Activated CD4-positive, CD25-positive, alpha-beta regulatory T cell (primary cell): ENCODE data around the gene ZC3H12C.

Source experiments
- DNase-seq, 4 experiments: peaks; one replicate each; lab custom pipeline; 2025; lab: John Stamatoyannopoulos, UW

ZC3H12C gene

GRCh38 chr11:110077346-110077745, 15.8 kb upstream of the ZC3H12C start:
- DNase-seq, result no peak

GRCh38 chr11:110077831-110078325, 15.3 kb upstream of the ZC3H12C start:
- DNase-seq, result no peak

- DNase-seq, result no peak
Observed at GRCh38 chr11:110078923-110079544, 14.2 kb upstream of the ZC3H12C start.

- DNase-seq, result no peak
Observed at GRCh38 chr11:110079726-110080125, 13.5 kb upstream of the ZC3H12C start.

GRCh38 chr11:110081462-110082376, 11.5 kb upstream of the ZC3H12C start:
- DNase-seq, result no peak

GRCh38 chr11:110082899-110083298, 10.3 kb upstream of the ZC3H12C start:
- no peak for DNase-seq

GRCh38 chr11:110085255-110085838, 7.8 kb upstream of the ZC3H12C start:
- no peak for DNase-seq

- DNase-seq, result no peak
Observed at GRCh38 chr11:110086892-110087309, 6.3 kb upstream of the ZC3H12C start.

- DNase-seq, result no peak
Observed at GRCh38 chr11:110087812-110088534, 5.2 kb upstream of the ZC3H12C start.

GRCh38 chr11:110088535-110089344, 4.5 kb upstream of the ZC3H12C start:
- no peak for DNase-seq

- DNase-seq, result no peak
Observed at GRCh38 chr11:110089617-110090282, 3.4 kb upstream of the ZC3H12C start.

GRCh38 chr11:110090466-110091026, 2.6 kb upstream of the ZC3H12C start:
- DNase-seq, result no peak

GRCh38 chr11:110092111-110092514, 1.1 kb upstream of the ZC3H12C start:
- DNase-seq, result no peak

GRCh38 chr11:110093407-110094297, 460 bp downstream of the ZC3H12C start:
- no peak for DNase-seq

- no peak for DNase-seq
Observed at GRCh38 chr11:110094298-110095285, 1.4 kb downstream of the ZC3H12C start.

- DNase-seq, result no peak
Observed at GRCh38 chr11:110095554-110095953, 2.4 kb downstream of the ZC3H12C start.

GRCh38 chr11:110096496-110096895, 3.3 kb downstream of the ZC3H12C start:
- no peak for DNase-seq

GRCh38 chr11:110097459-110098012, 4.3 kb downstream of the ZC3H12C start:
- DNase-seq, result no peak
